Caki2 (cell line): ENCODE measurements around the gene SEC16A. TPM values are rescaled to one million over a fixed set of nuclear protein-coding genes. Genes with fewer than 3 reads are reported as not detected.
A peak's percentile ranks its signal among the peaks of the same experiment; 100 is the strongest.

Experiments used
- DNase-seq: peaks from one replicate; pipeline ENCODE4 v3.0.0-alpha.2; 2015; ENCODE audit warnings: low read depth
- in situ Hi-C: cut with HindIII; loops from 2 replicates; pipeline ENCODE4 v1.10.0; 2016; ENCODE audit warnings: low sequenced_read_pairs, low pct_unique_long_range_greater_than_20kb, mixed read lengths
- total RNA-seq: library from RNA; depleted of rRNA; stranded (reverse); fragments of >200 nt; shearing (Covaris generic); gene quantifications from 2 replicates; pipeline ENCODE4 v1.2.3, GENCODE V29; 2014; ENCODE audit warnings: low replicate concordance

The SEC16A gene
- total RNA-seq, 1 experiment from 2014 or later: 5.4 TPM

- no peak for DNase-seq
- in situ Hi-C loops: no loop called here
Observed at GRCh38 chr9:136455043-136456002, 27.5 kb downstream of the SEC16A start.

- DNase-seq: no peak
- in situ Hi-C loops: no loop called here
Observed at GRCh38 chr9:136454026-136454796, 28.6 kb downstream of the SEC16A start.

- in situ Hi-C loops: no loop called here
Observed at GRCh38 chr9:136453326-136453725, 29.5 kb downstream of the SEC16A start.

GRCh38 chr9:136451221-136451877 is 31.5 kb downstream of the SEC16A start:
- no peak for DNase-seq
- in situ Hi-C loops: no loop called here

More at GRCh38 chr9:136453326-136453725, 29.5 kb downstream of the SEC16A start:
- DNase-seq: no peak

- in situ Hi-C loops: no loop called here
- DNase-seq: no peak
Observed at GRCh38 chr9:136448655-136449054, 34.2 kb downstream of the SEC16A start.

- in situ Hi-C loops: no loop called here
Observed at GRCh38 chr9:136447173-136447778, 35.6 kb downstream of the SEC16A start.

GRCh38 chr9:136445799-136446198 is 37.0 kb downstream of the SEC16A start:
- in situ Hi-C loops: no loop called here

More at GRCh38 chr9:136447173-136447778, 35.6 kb downstream of the SEC16A start:
- DNase-seq: no peak

GRCh38 chr9:136444102-136444501 is 38.7 kb downstream of the SEC16A start:
- in situ Hi-C loops: no loop called here
- DNase-seq: no peak

More at GRCh38 chr9:136445799-136446198, 37.0 kb downstream of the SEC16A start:
- no peak for DNase-seq

- DNase-seq: no peak
- in situ Hi-C loops: no loop called here
Observed at GRCh38 chr9:136443687-136444086, 39.2 kb downstream of the SEC16A start.

- in situ Hi-C loops: no loop called here
- DNase-seq: no peak
Observed at GRCh38 chr9:136443087-136443486, 39.8 kb downstream of the SEC16A start.

GRCh38 chr9:136442265-136442664 is 40.6 kb downstream of the SEC16A start:
- DNase-seq: no peak
- in situ Hi-C loops: no loop called here

GRCh38 chr9:136441681-136442245 is 41.1 kb downstream of the SEC16A start:
- in situ Hi-C loops: no loop called here

GRCh38 chr9:136441191-136441680 is 41.6 kb downstream of the SEC16A start:
- no peak for DNase-seq
- in situ Hi-C loops: no loop called here

More at GRCh38 chr9:136441681-136442245, 41.1 kb downstream of the SEC16A start:
- DNase-seq: no peak

- in situ Hi-C loops: no loop called here
- peak; percentile 51 for DNase-seq
Observed at GRCh38 chr9:136439481-136440408, 43.1 kb downstream of the SEC16A start, which contains the start of gene INPP5E. Gene INPP5E, minus strand, starts transcription at chr9:136439845. Its CDS starts 426 bp downstream, at chr9:136439419.

- in situ Hi-C loops: no loop called here
- peak; percentile 3 for DNase-seq
Observed at GRCh38 chr9:136438548-136439480, 44.0 kb downstream of the SEC16A start.
